Measurements from ENCODE around the gene CRB1.

Gene CRB1

GRCh38 chr1:197321811-197322210 lies 53.8 kb downstream of the CRB1 start:
- no peak overlapping the region for H3K4me2 ChIP-seq (ENCODE audit: low read depth, low read length, poor library complexity, severe bottlenecking)
- no peak overlapping the region for H3K4me3 ChIP-seq (ENCODE audit: insufficient read depth, low read length, poor library complexity, severe bottlenecking)
- no peaks in the 10 kb centered on the region for H4K20me1 ChIP-seq (ENCODE audit: low read depth, low read length)
- TF ChIP-seq CTCF (IDR thresholded peaks at IDR 0.05; ENCODE audit: insufficient read depth, low read length, poor library complexity, severe bottlenecking) (no peak), EZH2phosphoT487 (conservative IDR thresholded peaks at IDR 0.05; ENCODE audit: low read length) (no peak)
- H3K9me3 ChIP-seq (ENCODE audit: insufficient read depth, low read length): no peaks in the 10 kb centered on the region
- no peak overlapping the region for H3K9ac ChIP-seq (ENCODE audit: low read length)
- no peaks in the 10 kb centered on the region for H3K79me2 ChIP-seq (ENCODE audit: insufficient read depth, low read length)
- H3K27me3 ChIP-seq (ENCODE audit: low read length): no peaks in the 10 kb centered on the region
- H3F3A ChIP-seq (ENCODE audit: insufficient read depth): no peaks in the 10 kb centered on the region
- no peaks in the 10 kb centered on the region for H3K9me2 ChIP-seq (replicated peaks; ENCODE audit: insufficient read depth, low read length)
- H2AFZ ChIP-seq (ENCODE audit: low read depth, low read length, severe bottlenecking): no peak overlapping the region
- H3K27ac ChIP-seq (ENCODE audit: low read depth, low read length): no peak overlapping the region
- no peaks in the 10 kb centered on the region for H3K36me3 ChIP-seq (ENCODE audit: low read length)

DNA sequence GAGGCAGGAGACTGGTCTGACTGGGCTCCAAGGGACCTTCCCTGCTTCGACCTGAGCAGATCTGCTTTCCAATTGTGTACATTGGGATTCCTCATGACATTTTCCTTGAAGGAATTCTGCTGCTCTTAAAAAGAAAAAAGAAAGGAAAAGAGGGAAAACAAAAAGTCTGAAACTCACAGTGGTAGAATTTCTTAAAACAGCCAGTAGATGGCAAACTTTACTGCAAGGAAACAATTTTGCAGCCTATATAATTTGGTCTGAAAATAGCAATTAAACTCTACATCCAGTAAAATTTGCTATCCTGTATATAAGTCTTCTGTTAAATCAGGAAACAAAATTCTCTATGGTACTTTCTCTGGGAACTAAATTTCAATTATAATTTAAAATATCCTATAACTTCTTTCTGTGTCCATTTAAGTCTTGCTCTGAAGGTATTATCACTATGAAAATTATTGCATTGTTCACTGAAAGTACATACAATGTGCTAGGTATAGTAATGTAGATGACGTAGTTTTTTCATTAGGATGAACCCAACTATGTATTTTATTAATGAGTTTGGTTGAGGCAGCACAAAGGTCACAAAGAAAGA lies 59.8 kb downstream of the CRB1 start:
- no peaks in the 10 kb centered on the region for H3K36me3 ChIP-seq (ENCODE audit: low read length)
- H3K9me2 ChIP-seq (replicated peaks; ENCODE audit: insufficient read depth, low read length): no peaks in the 10 kb centered on the region
- H3K4me3 ChIP-seq (ENCODE audit: insufficient read depth, low read length, poor library complexity, severe bottlenecking): no peak overlapping the region
- no peak overlapping the region for H3K9ac ChIP-seq (ENCODE audit: low read length)
- H3K27me3 ChIP-seq (ENCODE audit: low read length): no peaks in the 10 kb centered on the region
- no peaks in the 10 kb centered on the region for H3K9me3 ChIP-seq (ENCODE audit: insufficient read depth, low read length)
- no peak overlapping the region for H3K4me2 ChIP-seq (ENCODE audit: low read depth, low read length, poor library complexity, severe bottlenecking)
- peak overlapping the region; percentile 21 for H2AFZ ChIP-seq (ENCODE audit: low read depth, low read length, severe bottlenecking)
- TF ChIP-seq CTCF (IDR thresholded peaks at IDR 0.05; ENCODE audit: insufficient read depth, low read length, poor library complexity, severe bottlenecking) (peak; percentile 61), EZH2phosphoT487 (conservative IDR thresholded peaks at IDR 0.05; ENCODE audit: low read length) (no peak)
- no peaks in the 10 kb centered on the region for H3F3A ChIP-seq (ENCODE audit: insufficient read depth)
- no peaks in the 10 kb centered on the region for H4K20me1 ChIP-seq (ENCODE audit: low read depth, low read length)
- H3K27ac ChIP-seq (ENCODE audit: low read depth, low read length): no peak overlapping the region
- H3K79me2 ChIP-seq (ENCODE audit: insufficient read depth, low read length): no peaks in the 10 kb centered on the region

- Histone ChIP-seq H3K27me3 (ENCODE audit: low read length) (no peaks in the 10 kb centered on the region), H3K9ac (ENCODE audit: low read length) (no peak overlapping the region), H3K27ac (ENCODE audit: low read depth, low read length) (no peak overlapping the region), H2AFZ (ENCODE audit: low read depth, low read length, severe bottlenecking) (no peak overlapping the region), H3K36me3 (ENCODE audit: low read length) (no peaks in the 10 kb centered on the region), H3K4me3 (ENCODE audit: insufficient read depth, low read length, poor library complexity, severe bottlenecking) (no peak overlapping the region), H3K4me2 (ENCODE audit: low read depth, low read length, poor library complexity, severe bottlenecking) (no peak overlapping the region), H3K9me3 (ENCODE audit: insufficient read depth, low read length) (no peaks in the 10 kb centered on the region), H3F3A (ENCODE audit: insufficient read depth) (no peaks in the 10 kb centered on the region), H4K20me1 (ENCODE audit: low read depth, low read length) (no peaks in the 10 kb centered on the region), H3K9me2 (replicated peaks; ENCODE audit: insufficient read depth, low read length) (no peaks in the 10 kb centered on the region), H3K79me2 (ENCODE audit: insufficient read depth, low read length) (no peaks in the 10 kb centered on the region)
- no peak for TF ChIP-seq CTCF (IDR thresholded peaks at IDR 0.05; ENCODE audit: insufficient read depth, low read length, poor library complexity, severe bottlenecking)
- TF ChIP-seq EZH2phosphoT487 (conservative IDR thresholded peaks at IDR 0.05; ENCODE audit: low read length): no peak
Measured at GRCh38 chr1:197330213-197330612, 62.2 kb downstream of the CRB1 start.

All from SU-DHL-6 (cell line).